Tibial artery (tissue), 4 donors: ENCODE measurements around the gene NGFR.

Source experiments
- DNase-seq, 2 donors: peaks; one replicate each; pipeline ENCODE4 v3.0.0-alpha.2; 2019
- H3K27ac ChIP-seq, 2 donors: fragments of 200-600 bp; sonication (generic) in 1 of 2; 1 replicate in 1 of 2; 2 replicates in 1 of 2; pipeline ENCODE4 v1.5.1; 2018 to 2019; ENCODE audit warnings: mild to moderate bottlenecking in 1 of 2
- H3K27me3 ChIP-seq, 2 donors: fragments of 200-600 bp; sonication (generic) in 1 of 2; one replicate each; pipeline versions ENCODE4 v1.5.1 to v1.6.0; 2016 to 2019
- H3K36me3 ChIP-seq, 3 donors: fragments of 200-600 bp; sonication (generic) in 2 of 3; one replicate each; pipeline ENCODE4 v1.5.1; 2016 to 2019; ENCODE audit warnings: mild to moderate bottlenecking in 2 of 3
- H3K4me1 ChIP-seq, 4 donors: fragments of 200-600 bp; sonication (generic) in 2 of 4; 1 replicate in 3 of 4; 2 replicates in 1 of 4; pipeline ENCODE4 v1.5.1; 2016 to 2019
- H3K4me3 ChIP-seq, 2 donors: fragments of 200-600 bp; sonication (generic) in 1 of 2; 1 replicate in 1 of 2; 2 replicates in 1 of 2; pipeline ENCODE4 v1.5.1; 2018 to 2019; ENCODE audit warnings: mild to moderate bottlenecking in 2 of 2
- H3K9me3 ChIP-seq, 3 donors: fragments of 200-600 bp; sonication (generic) in 1 of 3; one replicate each; pipeline ENCODE4 v1.5.1; 2016 to 2019
- intact Hi-C: fragments of 100-400 bp; cut with DNase I; formaldehyde crosslinking; loops from one replicate; pipeline ENCODE4 v1.15.0; 2023; ENCODE audit warnings: low total_unique reads
- TF ChIP-seq, protein P1 (sequence below), 2 experiments: fragments of 200-600 bp in 1 of 2; fragments of 450-650 bp in 1 of 2; IDR thresholded peaks; one replicate each; pipeline ENCODE4 v1.5.1; 2017 to 2019; ENCODE audit warnings: antibody characterized with exemption in 2 of 2, mild to moderate bottlenecking in 1 of 2, moderate library complexity in 1 of 2

NGFR gene

DNA sequence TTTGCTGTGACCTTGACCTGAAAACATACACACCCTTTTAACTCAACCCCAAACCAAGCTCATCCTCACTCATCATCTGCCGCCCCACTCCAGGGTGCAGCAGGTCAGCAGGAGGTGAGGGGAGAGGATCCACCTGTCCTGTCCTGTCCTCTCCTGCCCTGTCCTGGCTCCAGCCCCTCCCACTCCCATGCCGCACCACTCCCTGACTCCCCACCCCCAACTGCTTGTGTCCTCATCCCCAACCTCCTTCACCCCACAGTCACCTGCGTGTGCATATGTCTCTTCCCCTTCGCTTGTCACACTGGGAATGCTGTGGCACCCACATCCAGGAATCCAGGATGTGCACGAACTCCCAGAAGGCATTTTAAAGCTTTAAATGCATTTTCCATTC is 15.6 kb downstream of the NGFR start:
- Histone ChIP-seq H3K9me3 (no peaks in the 10 kb centered on the region), H3K4me1 (peaks cover 0 to 39% (median 17%) of the 10 kb centered on the region in 4 donors), H3K4me3 (no peak overlapping the region), H3K36me3 (peaks cover 0 to 15% (median 0%) of the 10 kb centered on the region in 3 donors), H3K27ac (no peak overlapping the region), H3K27me3 (peaks cover 0 to 21% of the 10 kb centered on the region in 2 donors)
- TF ChIP-seq, protein P1, sequence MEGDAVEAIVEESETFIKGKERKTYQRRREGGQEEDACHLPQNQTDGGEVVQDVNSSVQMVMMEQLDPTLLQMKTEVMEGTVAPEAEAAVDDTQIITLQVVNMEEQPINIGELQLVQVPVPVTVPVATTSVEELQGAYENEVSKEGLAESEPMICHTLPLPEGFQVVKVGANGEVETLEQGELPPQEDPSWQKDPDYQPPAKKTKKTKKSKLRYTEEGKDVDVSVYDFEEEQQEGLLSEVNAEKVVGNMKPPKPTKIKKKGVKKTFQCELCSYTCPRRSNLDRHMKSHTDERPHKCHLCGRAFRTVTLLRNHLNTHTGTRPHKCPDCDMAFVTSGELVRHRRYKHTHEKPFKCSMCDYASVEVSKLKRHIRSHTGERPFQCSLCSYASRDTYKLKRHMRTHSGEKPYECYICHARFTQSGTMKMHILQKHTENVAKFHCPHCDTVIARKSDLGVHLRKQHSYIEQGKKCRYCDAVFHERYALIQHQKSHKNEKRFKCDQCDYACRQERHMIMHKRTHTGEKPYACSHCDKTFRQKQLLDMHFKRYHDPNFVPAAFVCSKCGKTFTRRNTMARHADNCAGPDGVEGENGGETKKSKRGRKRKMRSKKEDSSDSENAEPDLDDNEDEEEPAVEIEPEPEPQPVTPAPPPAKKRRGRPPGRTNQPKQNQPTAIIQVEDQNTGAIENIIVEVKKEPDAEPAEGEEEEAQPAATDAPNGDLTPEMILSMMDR (IDR thresholded peaks at IDR 0.05) = no peak
- intact Hi-C loops = no loop called here
- no peak for DNase-seq

DNA sequence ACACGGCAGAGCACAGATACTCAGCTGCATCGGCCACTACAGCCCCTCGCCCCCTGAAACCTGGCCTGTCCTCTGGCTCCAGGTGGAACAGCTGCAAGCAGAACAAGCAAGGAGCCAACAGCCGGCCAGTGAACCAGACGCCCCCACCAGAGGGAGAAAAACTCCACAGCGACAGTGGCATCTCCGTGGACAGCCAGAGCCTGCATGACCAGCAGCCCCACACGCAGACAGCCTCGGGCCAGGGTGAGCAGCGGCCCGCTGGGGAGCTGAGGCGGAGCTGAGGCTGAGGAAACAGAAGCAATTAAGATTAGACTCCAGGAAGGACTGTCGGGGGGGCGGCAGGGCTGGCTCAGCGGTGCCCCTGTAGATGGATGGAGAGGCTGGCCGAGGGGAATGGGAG is 16.7 kb downstream of the NGFR start:
- DNase-seq = no peak
- Histone ChIP-seq H3K4me1 (peaks cover 4 to 49% (median 26%) of the 10 kb centered on the region in 4 donors), H3K27me3 (peaks cover 0 to 14% of the 10 kb centered on the region in 2 donors), H3K36me3 (peaks cover 0 to 15% (median 0%) of the 10 kb centered on the region in 3 donors), H3K9me3 (no peaks in the 10 kb centered on the region), H3K27ac (no peak overlapping the region), H3K4me3 (no peak overlapping the region)
- TF ChIP-seq, protein P1 (IDR thresholded peaks at IDR 0.05) = no peak
- intact Hi-C loops = no loop called here

DNA sequence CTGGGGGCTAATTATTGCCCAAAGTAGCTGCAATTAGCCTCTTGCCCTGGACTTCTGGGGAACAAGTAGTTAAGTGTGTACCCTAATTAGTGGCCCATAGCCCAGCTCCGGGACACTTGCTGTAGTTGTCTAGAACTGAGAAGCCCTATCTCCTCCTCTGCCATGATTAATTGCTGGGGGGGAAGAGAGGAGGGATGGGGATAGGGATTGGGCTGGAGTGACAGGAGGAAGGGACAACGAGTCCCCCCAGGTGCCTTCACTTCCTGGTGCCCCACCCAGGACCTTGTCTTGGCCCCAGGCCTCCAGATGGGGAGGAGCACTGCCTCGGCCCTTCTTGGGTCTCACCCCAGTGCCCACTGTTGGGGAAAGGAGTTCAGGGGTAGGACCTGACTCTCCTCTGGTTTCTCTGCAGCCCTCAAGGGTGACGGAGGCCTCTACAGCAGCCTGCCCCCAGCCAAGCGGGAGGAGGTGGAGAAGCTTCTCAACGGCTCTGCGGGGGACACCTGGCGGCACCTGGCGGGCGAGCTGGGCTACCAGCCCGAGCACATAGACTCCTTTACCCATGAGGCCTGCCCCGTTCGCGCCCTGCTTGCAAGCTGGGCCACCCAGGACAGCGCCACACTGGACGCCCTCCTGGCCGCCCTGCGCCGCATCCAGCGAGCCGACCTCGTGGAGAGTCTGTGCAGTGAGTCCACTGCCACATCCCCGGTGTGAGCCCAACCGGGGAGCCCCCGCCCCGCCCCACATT is 17.4 kb downstream of the NGFR start:
- TF ChIP-seq, protein P1 (IDR thresholded peaks at IDR 0.05) = no peak
- no peak for DNase-seq
- no peak overlapping the region for H3K27ac ChIP-seq
- H3K4me3 ChIP-seq = no peak overlapping the region
- peaks cover 0 to 12% of the 10 kb centered on the region in 2 donors for H3K27me3 ChIP-seq
- H3K9me3 ChIP-seq = no peaks in the 10 kb centered on the region
- peaks cover 0 to 15% (median 0%) of the 10 kb centered on the region in 3 donors for H3K36me3 ChIP-seq
- peaks cover 4 to 48% (median 27%) of the 10 kb centered on the region in 4 donors for H3K4me1 ChIP-seq
- intact Hi-C loops = no loop called here

DNA sequence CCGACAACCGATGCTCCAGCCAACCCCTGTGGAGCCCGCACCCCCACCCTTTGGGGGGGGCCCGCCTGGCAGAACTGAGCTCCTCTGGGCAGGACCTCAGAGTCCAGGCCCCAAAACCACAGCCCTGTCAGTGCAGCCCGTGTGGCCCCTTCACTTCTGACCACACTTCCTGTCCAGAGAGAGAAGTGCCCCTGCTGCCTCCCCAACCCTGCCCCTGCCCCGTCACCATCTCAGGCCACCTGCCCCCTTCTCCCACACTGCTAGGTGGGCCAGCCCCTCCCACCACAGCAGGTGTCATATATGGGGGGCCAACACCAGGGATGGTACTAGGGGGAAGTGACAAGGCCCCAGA is 17.9 kb downstream of the NGFR start:
- DNase-seq = no peak
- Histone ChIP-seq H3K4me1 (peaks cover 4 to 43% (median 27%) of the 10 kb centered on the region in 4 donors), H3K4me3 (no peak overlapping the region), H3K9me3 (no peaks in the 10 kb centered on the region), H3K27ac (no peak overlapping the region), H3K36me3 (peaks cover 0 to 15% (median 0%) of the 10 kb centered on the region in 3 donors), H3K27me3 (peaks cover 0 to 6% of the 10 kb centered on the region in 2 donors)
- TF ChIP-seq, protein P1 (IDR thresholded peaks at IDR 0.05) = no peak
- intact Hi-C loops = no loop called here

DNA sequence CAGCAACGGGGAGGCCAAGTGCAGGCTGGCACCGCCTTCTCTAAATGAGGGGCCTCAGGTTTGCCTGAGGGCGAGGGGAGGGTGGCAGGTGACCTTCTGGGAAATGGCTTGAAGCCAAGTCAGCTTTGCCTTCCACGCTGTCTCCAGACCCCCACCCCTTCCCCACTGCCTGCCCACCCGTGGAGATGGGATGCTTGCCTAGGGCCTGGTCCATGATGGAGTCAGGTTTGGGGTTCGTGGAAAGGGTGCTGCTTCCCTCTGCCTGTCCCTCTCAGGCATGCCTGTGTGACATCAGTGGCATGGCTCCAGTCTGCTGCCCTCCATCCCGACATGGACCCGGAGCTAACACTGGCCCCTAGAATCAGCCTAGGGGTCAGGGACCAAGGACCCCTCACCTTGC is 18.5 kb downstream of the NGFR start:
- peak overlapping the region; percentile 84 for H3K27ac ChIP-seq
- intact Hi-C loops = no loop called here
- TF ChIP-seq, protein P1 (IDR thresholded peaks at IDR 0.05) = no peak

More for the DNA sequence above, 18.5 kb downstream of the NGFR start:
- no peaks in the 10 kb centered on the region for H3K9me3 ChIP-seq
- H3K4me3 ChIP-seq = no peak overlapping the region
- peaks cover 0 to 15% (median 0%) of the 10 kb centered on the region in 3 donors for H3K36me3 ChIP-seq
- DNase-seq = peak in 1 of 2 donors; percentile 62
- peaks cover 4 to 38% (median 27%) of the 10 kb centered on the region in 4 donors for H3K4me1 ChIP-seq
- peaks cover 0 to 3% of the 10 kb centered on the region in 2 donors for H3K27me3 ChIP-seq
